Endometrial microvascular endothelial cells (primary cell): ENCODE data around the gene ANO1. TPM values are rescaled to one million over a fixed set of nuclear protein-coding genes. Genes with fewer than 3 reads are reported as not detected.

Experiments used
- in situ Hi-C: cut with HindIII; loops from 2 replicates; pipeline ENCODE4 v1.10.0; 2017; ENCODE audit warnings: low sequenced_read_pairs, low pct_unique_long_range_greater_than_20kb; ENCODE audit errors: inconsistent ontology term
- total RNA-seq: library from RNA; depleted of rRNA; stranded (reverse); fragments of >200 nt; gene quantifications from one replicate; pipeline ENCODE4 v1.2.3, GENCODE V29; 2015; ENCODE audit errors: inconsistent ontology term

ANO1 gene
- total RNA-seq, 1 donor from 2014 or later: not detected

DNA sequence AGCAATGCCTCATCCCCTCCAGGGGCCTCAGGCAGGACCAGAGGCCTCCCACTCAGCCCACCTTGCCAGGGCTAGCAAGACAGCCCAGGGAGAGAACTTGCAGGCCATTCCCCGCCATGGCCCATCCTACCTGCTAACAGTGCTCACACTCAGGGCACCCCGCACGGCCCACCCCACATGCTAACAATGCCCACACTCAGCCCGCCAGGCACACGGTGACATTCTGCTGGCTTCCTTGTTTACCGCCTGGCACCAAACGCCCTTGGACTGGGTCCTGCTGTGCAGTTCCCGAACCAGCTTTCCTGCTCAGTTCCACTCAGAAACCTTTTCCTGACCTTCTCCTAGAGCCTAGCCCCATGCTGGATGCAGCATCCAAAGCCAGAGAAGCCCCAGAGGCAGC is 91.5 kb downstream of the ANO1 start:
- in situ Hi-C loops: no loop called here

GRCh38 chr11:70170596-70171210 is 92.6 kb downstream of the ANO1 start:
- in situ Hi-C loops: no loop called here

- in situ Hi-C loops: no loop called here
Measured at GRCh38 chr11:70173018-70173417, 94.9 kb downstream of the ANO1 start.

- in situ Hi-C loops: loop anchor here (25.0 kb wide), 1 partner anchor 262 kb away; no protein-coding TSS in a partner anchor
Measured at GRCh38 chr11:70174547-70175235, 96.6 kb downstream of the ANO1 start.

DNA sequence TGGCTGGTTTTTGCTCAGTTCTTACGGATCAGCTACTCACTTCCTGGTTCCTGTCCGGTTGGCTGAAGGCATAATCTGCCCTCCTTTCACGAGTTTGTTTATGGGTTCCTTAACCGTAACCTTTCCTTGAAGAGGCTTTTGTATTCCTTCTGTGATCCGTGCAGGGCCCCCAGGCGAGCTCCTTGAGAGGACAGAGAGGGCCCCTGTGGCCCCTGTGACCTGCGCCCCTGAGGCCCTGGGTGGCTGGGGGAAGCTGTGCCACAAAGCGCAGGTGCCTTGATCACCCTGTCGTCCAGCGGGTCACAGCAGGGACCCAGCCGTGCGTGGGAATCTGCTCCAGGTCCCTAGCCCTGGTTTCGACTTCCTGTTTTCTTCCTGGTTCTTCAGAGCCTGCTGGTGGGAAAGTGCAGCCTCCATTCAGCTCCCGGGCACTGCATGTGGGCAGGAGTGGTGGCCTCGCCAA is 97.2 kb downstream of the ANO1 start:
- in situ Hi-C loops: loop anchor here (25.0 kb wide), 1 partner anchor 263 kb away; no protein-coding TSS in a partner anchor

GRCh38 chr11:70176940-70177689 is 99.0 kb downstream of the ANO1 start:
- in situ Hi-C loops: loop anchor here (25.0 kb wide), 1 partner anchor 265 kb away; no protein-coding TSS in a partner anchor

DNA sequence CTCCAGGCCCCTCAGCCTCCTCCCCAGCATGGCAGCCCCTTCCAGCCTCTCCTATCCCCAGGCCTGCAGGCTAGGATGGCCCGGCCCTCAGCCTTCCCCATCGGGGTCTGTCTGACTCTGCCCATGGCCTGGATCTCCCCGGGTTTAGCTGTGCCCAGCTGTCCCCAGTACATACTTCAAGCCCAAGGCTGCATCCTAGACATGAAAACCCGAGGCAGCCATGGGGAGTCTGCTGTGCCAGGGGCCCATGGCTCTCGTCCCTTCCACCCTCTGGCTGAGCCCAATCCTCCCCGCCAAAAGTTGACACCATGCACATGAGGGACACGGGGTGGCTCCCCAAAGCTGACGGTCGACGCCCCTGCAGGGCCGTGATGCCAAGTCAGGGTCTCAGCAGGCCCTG is 102.8 kb downstream of the ANO1 start:
- in situ Hi-C loops: loop anchor here (25.0 kb wide), 1 partner anchor 269 kb away; no protein-coding TSS in a partner anchor

- in situ Hi-C loops: loop anchor here (25.0 kb wide), 1 partner anchor 270 kb away; no protein-coding TSS in a partner anchor
Measured at GRCh38 chr11:70182266-70182665, 104.1 kb downstream of the ANO1 start.

DNA sequence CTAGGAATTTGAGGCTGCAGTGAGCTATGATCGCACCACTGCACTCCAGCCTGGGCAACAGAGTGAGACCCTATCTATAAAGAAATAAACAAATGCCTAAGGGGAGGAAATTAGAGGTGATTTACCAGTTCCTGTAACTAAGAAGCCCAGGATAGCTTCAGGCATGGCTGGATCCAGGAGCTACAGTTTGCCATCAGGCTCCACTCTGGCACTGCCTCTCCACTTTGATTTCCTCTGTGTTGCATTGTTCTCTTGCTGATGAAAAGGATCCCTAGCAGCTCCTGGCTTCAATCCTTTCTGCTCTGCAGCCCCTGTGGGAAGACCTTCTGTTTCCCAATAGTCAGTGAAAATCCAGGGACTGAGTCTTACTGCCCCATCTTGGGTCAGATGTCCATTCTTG is 104.9 kb downstream of the ANO1 start:
- in situ Hi-C loops: loop anchor here (25.0 kb wide), 1 partner anchor 271 kb away; no protein-coding TSS in a partner anchor

DNA sequence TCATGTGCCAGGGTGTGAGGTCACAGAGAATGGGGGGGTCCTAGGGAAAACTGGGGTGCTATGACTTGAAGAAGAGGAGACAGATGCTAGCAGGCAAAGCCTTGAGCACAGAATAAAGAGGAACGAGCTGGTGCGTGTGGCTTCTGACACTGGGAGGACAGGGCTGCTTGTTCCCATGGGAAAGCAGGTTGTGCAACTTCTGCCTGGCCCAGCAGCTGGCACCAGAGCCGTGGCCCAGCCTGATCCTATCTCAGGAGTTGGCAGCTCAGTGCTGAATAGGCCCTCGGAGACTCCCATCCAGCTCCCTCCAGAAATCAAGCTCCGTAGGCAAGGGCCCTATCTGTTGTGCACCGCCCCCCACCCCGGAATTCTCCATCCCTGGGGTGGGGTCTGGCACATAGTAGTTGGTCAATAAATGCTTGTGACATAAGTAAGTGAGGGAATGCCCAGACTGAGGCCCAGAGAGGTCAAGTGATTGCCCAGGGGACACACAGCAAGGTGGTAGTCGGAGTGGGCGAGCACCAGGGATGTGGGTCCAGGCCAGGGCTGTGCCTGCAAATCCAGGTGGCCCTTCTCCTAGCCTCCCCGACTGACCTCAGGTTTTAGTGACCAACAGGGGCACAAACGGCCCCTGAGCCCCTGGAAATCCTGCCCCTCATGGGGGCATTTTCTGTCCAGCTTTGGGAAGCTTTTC is 105.5 kb downstream of the ANO1 start:
- in situ Hi-C loops: loop anchor here (25.0 kb wide), 1 partner anchor 271 kb away; no protein-coding TSS in a partner anchor

DNA sequence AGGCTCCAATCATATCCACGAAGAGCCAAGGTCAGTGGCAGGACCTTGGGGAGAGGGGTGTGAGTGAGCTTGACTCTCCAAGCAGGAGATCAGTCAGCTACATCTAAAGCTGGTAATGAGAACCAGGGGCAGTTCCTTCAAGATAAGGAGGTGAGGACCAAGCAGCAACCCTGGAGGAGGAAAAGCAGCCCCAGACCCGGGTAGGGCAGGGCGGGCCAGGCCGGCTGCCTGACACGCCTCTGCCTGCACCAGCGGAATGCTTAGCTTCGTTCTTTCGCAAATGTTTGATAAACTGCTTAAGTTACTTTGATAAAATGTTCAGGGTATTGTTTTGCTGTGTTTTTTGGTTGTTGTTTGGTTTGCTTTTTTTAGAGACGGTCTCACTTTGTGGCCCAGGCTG is 106.3 kb downstream of the ANO1 start:
- in situ Hi-C loops: loop anchor here (25.0 kb wide), 1 partner anchor 272 kb away; no protein-coding TSS in a partner anchor

DNA sequence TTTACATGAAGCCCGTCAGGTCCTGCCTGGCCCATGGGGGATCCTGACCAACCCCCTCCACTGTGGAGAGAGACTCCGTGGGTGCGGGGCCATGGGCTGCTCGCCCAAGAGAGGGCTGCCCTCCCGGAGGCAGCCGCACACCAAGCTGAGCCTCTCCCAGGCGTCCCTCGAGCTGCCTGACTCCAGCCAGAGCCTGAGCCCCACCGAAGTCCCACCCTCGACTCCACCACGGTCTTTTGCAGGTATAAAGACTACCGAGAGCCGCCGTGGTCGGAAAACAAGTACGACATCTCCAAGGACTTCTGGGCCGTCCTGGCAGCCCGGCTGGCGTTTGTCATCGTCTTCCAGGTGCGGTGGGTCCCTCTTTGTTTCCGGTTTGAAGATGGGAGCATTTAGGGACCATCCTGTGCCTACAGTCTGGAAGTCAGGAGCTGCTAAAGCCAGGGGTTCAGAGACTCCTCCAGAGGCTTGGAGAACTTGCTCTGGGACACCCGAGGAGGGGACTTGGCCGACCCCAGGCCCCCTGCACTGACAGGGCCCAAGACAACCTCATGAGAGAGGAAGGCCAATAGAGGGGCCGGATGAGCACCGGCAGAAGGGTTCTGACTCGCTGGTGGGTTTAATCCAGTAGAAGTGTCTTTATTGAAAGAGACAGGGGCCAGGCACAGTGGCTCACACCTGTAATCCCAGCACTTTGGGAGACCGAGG is 107.4 kb downstream of the ANO1 start:
- in situ Hi-C loops: loop anchor here (25.0 kb wide), 1 partner anchor 273 kb away; no protein-coding TSS in a partner anchor

- in situ Hi-C loops: loop anchor here (25.0 kb wide), 1 partner anchor 274 kb away; no protein-coding TSS in a partner anchor
Measured at GRCh38 chr11:70186420-70186819, 108.3 kb downstream of the ANO1 start.

DNA sequence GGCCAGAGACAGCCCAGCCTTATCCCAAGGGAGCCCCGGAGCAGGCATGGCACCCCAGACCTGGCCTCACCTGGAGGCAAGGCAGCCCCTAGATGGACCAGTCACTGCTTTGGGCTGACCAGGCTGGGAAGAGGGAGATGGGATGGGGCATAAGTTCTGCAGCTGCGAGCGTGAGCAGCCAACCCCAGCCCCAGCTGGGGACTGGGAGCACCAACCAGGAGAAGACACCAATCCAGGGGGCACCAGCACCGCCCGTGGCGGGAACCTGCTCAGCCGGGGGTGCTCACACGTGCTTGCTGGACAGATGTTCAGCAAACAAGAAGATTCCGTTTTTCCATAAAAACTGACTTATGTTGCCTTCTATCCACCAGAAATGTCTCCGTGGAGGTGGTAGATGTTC is 108.8 kb downstream of the ANO1 start:
- in situ Hi-C loops: loop anchor here (25.0 kb wide), 1 partner anchor 275 kb away; no protein-coding TSS in a partner anchor

GRCh38 chr11:70187771-70188170 is 109.7 kb downstream of the ANO1 start:
- in situ Hi-C loops: loop anchor here (25.0 kb wide), 1 partner anchor 275 kb away; no protein-coding TSS in a partner anchor

- in situ Hi-C loops: loop anchor here (25.0 kb wide), 1 partner anchor 277 kb away; no protein-coding TSS in a partner anchor
Measured at GRCh38 chr11:70189622-70190021, 111.5 kb downstream of the ANO1 start.

- in situ Hi-C loops: loop anchor here (25.0 kb wide), 1 partner anchor 279 kb away; no protein-coding TSS in a partner anchor
Measured at GRCh38 chr11:70191495-70192140, 113.5 kb downstream of the ANO1 start.
